Ramos (cell line): ENCODE data around the gene COL23A1.

Source experiments
- in situ Hi-C: fragments of 300-500 bp; cut with MboI; formaldehyde crosslinking; loops from one replicate; pipeline ENCODE4 v1.14.3; 2022; ENCODE audit warnings: low sequenced_read_pairs; ENCODE audit not compliant: unreplicated experiment

The COL23A1 gene

DNA sequence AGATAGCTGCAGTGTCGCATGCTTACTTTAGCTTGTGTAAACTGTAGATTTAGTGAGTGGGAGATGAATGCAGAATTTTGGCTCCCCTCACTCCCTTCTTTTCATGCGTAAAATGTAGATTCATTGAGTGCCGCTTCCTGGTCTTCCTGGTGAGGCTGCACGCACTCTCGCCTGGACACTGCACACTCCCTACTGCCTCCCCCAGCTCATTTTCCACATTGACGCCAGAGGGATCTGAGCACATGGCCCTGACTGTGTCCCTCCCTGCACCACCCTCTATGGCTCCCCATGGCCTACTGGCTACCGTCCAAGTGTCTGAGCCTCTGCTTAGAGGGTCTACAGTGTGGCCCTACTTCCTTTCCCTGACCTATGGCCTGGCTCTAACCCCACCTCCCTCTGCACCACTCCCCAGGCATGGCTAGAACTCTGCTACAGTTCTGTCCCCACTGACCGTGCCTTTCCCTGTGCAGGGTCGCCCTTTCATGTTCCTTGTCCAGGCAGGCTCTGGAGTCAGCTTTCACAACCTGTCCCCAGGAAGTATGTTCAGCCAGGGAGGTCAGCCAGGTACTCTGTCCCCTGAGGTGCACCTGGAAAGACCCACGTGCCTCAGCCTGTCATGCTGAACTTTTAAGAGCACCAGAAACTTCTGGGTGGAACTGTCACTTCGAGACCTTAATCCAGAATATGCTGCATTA is 160.6 kb downstream of the COL23A1 start:
- in situ Hi-C loops: no loop called here

DNA sequence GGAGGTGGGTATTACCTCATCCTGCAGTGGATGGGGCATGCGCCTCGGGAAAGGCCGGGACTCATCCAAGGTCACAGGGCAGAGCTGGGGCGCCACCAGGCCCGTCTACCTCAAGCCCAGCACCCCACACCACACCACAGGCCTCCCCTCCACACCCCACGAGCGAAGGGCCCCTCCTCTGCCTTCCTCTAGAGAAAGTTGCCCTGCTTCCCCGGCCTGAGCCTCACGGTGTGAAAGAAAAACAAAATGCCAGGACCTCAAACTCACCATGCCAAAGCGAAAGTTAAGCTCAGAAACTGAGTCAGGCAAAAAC is 161.1 kb downstream of the COL23A1 start:
- in situ Hi-C loops: no loop called here

DNA sequence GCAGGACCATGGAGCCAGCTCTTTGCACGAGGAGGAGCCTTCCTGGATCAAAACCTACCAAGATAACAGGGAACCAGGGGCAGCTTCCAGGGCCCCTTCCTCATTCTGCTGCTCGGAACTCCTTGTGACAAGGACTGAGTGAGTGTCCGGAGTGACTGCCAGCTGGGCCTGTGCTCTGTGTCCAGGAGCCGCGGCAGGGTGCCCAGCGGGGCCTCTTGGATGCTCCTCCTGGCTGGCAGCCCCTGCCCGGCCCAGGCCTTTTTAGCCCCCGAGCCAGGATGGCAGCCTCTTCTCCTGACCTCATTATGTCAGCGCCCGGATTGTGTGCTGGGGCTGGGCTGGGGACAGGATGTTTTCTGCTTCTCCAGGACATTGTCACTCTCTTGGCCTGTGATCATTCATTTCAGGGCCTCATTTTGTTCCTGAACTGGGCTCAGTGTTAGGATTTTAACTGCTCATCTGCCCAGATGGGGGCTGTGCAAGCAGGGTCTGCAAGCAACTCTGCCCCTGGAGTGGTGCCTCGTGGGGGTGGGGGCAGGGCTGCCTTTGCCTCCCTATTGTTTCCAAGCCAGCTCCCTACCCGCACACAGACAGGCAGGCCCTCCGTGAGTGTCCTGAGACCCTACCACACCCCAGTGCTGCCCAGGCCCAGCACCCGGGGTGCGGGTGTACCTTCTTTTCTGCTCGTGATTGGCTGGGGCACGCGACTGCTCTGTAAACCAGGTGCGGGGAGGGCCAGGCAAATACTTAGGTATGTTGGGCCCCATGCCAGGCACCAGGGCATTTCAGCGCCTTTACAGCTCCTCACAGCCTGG is 161.6 kb downstream of the COL23A1 start:
- in situ Hi-C loops: no loop called here

DNA sequence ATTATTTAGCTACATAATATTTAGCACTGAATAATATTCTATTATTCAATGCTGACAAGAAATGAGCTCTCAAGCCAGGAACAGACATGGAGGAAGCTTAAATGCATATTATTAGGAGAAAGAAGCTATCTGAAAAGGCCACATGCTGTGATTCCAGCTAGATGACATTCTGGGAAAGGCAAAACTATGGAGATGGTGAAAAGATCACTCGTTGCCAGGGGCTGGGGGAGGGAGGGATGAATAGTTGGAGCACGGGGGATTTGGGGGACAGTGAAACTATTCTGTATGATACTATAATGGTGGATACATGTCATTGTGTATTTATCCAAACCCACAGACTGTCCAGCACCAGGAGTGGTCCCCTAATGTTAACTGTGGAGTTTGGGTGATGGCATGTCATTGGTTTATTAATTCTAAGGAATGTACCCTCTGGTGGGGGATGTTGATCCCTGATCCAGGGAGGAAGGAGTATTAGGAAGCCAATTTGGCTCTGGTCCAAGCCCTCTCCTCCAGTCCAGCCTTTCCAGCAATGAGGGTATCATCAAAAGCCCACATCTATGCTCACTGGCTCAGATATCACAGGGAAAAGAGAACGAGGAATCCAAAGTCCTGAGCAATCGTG is 162.5 kb downstream of the COL23A1 start:
- in situ Hi-C loops: no loop called here

DNA sequence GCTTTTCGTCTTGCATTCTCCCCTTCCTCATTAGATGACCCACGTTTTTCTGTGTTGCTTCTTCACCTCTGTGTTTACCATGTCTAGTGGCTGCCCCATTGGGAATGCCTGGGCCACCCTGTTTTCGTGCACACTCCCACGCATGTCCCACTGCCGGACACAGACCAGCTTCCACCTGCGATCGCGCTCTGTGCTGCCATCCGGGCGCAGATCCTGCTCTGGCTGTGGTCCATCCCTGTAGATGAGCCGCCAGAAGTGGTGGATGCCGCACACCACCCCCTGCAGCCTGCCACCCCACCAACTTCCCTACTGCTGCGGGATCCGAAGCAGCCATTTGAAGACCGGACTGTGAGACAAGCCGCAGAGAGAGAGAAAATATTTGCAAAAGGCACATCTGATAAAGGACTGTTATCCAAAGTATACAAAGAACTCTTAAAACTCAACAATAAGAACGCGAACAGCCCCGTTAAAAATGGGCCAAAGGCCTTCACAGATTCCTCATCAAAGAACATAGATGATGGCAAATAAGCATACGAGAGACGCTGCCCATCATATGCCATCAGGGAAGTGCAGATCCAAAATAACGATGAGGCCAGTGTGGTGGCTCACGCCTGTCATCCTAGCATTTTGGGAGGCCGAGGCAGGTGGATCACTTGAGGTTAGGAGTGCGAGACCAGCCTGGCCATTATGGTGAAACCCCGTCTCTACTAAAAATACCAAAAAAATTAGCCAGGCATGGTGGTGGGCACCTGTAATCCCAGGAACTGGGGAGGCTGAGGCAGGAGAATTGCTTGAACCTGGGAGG is 163.7 kb downstream of the COL23A1 start:
- in situ Hi-C loops: no loop called here

DNA sequence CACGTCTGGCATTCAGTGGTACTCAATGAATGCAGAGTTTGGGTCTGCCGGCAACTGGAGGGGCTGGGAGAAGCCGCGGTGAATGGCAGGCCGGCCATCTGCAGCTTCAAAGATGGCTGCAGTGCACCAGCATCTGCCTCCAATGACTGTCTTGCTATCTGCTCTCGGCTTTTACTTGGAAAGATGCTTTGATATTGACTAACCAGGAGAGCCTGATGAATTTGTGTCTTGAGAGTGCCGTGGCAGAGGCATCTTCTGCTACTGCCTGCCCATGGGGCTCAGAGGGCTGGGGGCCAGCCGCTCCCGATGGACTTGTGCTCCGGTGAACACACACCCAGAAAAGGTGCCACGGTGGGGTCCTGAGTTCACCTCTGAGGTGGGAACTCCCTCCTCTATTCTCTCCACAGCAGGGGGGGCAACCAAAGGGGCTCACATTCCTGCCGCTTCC is 164.5 kb downstream of the COL23A1 start:
- in situ Hi-C loops: no loop called here

DNA sequence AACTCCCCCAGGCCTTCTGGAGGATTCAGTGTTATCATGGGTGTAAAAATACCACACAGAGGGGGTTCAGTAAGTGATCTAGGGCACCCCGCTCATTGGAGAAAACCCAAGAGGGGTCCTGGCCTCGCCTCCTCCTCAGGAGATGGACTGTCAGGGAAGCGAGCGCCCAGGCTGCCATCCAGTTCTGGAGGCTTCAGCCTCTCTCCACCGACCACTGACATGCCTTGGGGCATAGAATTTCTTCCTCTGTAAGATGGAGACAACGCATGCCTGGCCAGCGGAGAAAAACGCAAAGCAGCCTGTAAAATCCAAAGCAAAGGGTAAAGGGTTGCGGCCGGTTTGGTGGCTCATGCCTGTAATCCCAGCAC is 165.4 kb downstream of the COL23A1 start:
- in situ Hi-C loops: no loop called here

DNA sequence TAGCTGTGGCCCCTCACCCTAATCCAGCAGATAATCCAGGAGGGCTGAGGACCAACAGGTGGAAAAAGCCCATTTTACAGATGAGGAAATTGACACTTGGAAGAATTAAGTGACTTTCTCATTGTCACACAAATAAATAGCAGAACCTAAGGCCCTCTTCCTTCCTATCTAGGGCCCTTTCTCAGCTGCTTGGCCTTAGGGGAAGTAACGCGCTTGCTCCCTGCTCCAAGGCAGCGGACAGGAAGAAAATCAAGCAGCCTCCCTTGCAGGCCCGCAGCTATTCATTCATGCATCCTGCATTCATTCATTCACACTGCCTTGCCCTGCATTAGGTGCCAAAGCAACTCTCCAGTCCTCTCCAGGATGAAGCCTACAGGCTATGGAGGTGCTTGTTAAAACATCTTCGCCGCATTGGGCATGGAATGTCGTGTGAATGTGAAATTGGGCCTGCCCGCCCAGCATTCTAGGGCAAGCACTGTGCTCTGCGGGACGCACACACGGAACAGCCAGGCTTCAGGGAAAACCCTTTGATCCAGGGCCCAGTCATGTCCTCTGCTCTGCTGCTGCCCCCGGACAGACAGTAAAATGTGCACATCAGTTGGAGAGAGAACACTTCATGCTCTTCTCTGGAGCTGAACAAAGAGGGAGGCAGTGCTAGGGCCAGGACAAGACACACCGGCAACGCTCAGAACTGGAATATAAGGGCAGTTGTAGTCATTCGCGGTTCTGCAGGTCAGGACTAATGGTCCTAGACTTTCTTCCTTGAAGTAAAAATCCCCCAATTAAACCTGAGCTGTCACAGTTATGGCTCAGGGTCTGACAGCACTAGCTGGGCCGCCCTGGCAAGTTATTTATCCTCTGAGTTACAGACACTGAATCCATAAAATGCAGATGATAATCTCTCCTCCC is 166.0 kb downstream of the COL23A1 start:
- in situ Hi-C loops: no loop called here

DNA sequence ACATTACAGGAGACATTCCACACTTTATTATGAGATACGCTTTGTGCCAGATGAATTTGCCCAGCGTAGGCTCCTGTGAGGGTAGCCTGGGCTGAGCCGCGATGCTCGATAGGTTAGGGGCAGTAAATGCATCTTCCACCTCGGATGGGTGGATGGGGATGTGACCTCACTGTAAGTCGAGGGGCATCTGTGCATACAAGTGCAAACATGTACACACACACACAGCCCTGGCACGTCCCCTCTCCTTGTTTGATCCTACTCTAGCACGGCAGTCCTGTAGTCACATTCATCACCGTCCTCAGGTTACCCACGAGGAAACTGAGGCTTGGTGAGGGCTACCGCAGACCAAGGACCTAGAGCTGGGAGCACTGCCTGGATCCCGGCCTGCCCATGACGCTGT is 166.8 kb downstream of the COL23A1 start:
- in situ Hi-C loops: no loop called here

DNA sequence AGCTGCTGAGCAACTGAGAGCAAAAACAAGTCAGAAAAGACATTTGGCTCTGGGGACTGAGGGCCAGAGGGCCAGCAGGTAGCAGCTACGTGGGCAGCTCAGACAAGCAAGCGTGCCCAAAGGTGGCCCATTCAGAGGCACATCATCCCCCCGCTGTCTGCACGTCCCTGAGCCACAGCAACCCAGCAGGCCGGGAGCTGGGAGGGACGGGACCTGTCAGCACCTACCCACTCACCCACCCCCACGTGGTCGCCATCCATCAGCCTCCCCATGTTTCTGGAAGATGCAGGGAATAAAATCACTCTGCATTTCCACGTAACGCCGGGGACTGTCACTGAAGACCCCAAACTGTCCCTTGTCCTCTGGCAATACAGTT is 167.8 kb downstream of the COL23A1 start:
- in situ Hi-C loops: no loop called here

DNA sequence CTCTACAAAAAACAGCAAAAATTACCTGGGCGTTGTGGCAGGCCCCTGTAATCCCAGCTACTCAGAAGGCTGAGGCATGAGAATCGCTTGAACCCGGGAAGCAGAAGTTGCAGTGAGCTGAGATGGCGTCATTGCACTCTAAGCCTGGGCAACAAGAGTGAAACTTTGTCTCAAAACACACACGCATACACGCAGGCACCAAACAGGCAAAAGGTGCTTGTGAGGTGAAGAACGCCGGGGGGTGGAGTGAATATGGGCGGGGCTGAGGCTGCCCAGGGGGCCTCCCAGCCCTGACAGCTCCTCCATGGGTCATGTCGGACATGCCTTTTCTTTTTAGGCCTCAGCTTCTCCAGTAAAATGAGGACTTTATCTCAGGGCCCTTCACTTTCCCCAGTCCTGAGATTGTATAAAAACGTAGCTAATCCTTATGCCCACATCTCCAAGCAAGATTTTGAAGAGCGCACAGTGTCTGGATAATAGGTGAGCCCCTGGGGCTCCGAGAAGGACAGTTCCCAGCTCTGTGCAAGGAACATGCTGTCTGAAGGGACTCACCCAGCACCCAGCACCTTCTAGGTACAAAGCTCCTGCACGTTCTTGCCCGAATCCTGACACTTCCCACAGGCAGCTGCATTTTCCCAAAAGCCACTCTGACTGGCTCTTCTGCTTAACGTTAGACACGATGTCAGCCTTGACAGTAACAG is 168.3 kb downstream of the COL23A1 start:
- in situ Hi-C loops: no loop called here

DNA sequence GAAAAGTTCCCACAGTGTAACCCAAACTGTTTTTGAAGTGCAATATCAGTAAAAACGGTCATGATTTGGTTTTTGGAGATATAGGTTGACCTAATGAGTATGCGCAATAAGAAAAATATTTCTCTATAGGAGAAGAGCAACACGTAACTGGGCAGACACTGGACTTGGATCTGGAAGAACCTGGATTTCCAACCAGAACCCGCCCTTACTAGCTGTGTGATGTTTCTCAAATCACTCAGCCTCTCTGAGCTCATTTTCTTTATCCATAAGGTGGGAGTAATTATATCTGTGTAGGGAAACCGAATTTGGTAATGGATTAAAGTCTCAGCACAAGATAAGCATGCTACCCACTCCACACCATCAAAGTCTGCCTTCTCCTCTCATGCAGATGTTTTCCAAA is 169.1 kb downstream of the COL23A1 start:
- in situ Hi-C loops: no loop called here

DNA sequence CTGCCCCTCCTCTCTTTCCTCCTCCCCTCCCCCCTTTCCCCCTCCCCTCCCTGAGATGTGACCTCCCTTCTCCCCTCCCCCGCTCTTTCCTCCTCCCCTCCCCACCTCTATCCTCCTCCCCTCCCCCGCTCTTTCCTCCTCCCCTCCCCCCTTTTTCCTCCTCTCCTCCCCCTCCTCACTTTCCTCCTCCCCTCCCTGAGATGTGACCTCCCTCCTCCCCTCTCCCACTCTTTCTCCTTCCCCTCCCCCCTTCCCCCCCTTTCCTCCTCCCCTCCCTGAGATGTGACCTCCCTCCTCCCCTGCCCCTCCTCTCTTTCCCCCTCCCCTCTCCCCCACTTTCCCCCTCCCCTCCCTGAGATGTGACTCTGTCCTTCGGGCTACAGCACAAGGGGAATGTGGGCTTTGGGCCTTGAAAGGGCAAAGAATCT is 169.8 kb downstream of the COL23A1 start:
- in situ Hi-C loops: no loop called here

DNA sequence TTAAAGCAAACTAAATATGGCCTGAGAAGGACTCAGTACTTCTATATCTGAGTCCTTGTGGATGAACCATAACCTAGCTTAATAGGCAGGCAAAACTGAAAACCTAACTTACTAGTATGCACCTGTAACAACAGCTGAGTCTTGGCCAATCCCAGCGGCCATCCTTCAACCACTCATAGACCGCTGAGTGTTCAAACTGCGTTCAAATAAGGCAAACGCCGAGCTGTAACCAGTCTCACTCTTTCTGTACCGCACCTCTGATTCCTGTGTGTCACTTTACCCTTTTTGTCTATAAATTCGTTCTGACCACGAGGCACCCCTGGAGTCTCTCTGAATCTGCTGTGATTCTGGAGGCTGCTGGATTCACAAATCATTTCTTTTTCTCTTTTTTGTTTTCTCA is 170.5 kb downstream of the COL23A1 start:
- in situ Hi-C loops: no loop called here

DNA sequence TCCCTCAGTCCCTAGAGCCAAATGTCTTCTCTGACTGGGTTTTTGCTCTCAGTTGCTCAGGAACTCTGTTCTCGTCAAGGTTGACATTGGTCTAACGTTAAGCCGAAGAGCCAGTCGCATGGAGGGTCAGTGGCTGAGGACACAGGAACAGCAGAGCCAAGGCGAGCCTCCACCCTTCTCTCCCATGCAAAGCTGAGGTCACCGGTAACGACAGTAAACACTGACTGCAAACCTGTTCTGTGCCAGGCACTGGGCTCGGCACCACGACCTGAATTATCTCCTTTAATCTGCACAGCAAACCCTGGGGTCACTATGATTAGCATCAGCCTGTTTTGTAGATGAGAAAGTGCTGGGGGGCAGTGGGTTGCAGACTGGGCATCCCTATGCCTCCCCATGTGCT is 171.0 kb downstream of the COL23A1 start:
- in situ Hi-C loops: no loop called here

DNA sequence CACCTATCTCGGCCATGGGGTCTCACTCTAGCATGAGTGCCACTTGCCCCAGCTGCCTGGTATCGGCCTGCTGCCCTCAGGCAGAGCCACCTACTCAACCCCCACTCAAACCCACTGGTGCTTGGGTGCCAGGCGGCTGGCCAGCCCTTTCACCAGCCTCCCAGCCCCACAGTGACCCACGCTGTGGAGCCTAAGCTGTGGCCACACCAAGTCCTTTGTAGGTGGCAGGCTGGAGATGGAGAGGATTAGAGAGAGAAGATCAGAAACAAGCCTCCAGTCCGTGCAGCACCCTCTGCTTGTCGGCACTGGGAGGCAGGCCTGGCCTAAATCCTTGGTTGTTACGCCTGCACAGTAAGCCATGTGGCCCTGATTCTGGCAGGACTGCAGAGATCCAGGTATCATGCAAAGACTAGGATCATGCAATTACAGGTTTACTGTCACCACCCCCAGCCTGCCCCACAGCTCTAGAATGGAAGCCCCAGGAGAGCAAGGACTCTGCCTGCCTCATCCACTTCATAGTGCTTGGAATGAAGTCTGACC is 171.7 kb downstream of the COL23A1 start:
- in situ Hi-C loops: no loop called here

DNA sequence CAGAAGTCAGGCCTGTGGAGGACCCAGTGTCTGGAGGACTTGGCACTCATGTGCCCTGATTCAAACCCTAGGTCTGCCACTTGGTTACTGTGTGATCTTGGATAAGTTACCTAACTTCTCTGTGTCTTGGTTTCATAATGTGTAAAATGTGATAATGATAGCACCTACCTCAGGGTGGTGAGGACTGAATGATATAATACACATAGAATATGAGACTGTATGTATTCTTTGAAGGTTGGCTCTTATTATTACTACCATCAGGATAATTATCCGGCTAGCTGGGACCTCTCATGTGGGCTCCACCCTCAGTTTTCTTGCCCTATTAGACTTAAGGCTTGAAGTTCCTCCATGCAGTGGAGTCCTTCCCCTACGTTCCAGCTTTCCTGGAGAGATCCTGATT is 172.2 kb downstream of the COL23A1 start:
- in situ Hi-C loops: no loop called here

DNA sequence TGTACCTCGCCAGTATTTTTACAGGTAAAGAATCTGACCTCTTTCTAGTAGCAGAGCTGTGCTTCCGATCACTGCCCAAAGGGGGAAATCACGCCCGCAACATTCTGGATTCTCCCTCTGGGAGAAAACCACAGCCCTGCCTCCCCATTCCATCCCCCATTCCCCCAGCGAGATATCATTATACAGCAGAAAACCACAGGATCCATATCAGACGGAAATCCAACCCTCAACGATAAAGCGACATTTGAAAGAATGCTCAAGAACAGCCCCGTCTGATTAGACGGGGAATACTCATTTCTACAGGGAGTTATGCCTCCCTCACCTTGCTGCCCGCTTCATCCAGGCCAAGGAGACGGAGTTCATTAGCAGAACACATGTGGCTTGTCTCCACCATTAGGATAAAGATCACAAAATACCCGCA is 172.8 kb downstream of the COL23A1 start:
- in situ Hi-C loops: no loop called here

DNA sequence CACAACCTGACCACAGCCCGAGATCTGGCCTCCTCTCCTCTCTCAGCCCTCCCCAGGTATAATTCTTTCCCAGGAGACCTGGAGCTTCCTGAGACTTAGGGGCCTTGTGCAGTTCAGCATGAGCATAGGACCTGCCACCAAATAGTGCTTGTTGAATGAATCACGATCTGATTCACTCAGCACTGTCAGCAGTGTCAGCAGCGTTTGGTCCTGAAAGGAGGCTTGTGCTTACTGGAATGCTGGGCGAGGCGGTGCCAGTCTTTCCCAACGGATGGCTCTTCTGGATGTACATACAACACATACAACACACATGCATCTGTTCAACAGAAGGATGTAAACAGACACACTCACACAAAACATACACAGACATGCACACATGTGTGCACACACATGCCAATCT is 173.3 kb downstream of the COL23A1 start:
- in situ Hi-C loops: no loop called here
